SHP77 (cell line): ENCODE measurements around the gene ARHGAP27.

Experiments
- DNase-seq, 2 experiments: peaks; one replicate each; lab custom pipeline; 2025; lab: John Stamatoyannopoulos, UW

The ARHGAP27 gene

GRCh38 chr17:45384789-45385262 is 47.8 kb downstream of the ARHGAP27 start:
- no peak for DNase-seq

DNA sequence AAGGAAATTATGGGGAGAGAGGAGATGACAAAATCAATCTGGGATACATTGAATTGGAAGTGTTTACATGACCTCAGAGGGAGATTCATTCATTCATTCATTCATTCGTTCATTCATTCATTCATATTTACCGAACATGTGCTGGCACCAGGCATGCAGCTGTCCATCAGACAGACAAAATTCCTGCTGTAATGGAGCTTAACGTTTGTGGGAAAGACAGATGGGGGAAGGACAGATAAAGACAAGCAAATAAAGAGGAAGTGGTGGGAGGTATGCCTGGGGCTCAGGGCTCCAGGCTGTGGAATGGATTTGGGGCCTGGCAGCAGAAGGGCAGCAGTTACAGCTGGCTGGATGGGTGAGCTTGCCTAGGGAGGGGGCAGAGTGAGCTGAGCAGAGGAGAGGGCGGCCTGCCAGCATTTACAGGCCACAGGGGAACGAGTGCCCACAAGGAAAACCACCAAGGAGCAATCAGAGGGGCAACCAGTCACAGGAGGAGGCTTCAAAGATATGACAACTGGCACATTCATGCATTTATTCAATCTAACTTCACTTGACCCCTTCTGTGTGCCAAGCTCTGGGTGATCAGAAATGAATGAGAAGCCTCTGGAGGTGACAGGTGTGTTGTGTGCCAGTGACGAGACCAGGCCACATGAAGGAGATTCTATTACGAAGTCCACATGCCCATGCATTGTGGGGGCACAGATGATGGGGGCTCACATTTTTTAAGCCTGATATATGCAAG is 48.5 kb downstream of the ARHGAP27 start:
- no peak for DNase-seq

DNA sequence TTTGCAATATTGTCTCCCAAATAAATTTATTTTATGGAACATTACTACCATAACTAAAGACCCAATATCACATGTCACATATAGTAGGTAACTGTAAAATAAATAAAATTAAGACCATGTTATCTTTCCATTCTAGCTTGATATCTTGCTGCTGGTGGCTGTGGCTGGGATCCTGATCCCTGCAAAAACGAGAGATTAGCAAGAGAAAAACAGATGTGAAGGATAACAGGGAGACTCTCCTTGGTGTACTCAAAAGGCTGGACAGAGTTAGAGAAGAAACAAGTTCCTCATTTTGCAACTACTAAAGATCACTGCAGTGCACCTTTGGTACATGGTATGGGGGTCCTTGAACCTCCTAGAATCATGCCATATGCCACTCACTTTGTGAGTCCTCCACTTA is 49.7 kb downstream of the ARHGAP27 start:
- no peak for DNase-seq

GRCh38 chr17:45382226-45382625 is 50.4 kb downstream of the ARHGAP27 start:
- no peak for DNase-seq

DNA sequence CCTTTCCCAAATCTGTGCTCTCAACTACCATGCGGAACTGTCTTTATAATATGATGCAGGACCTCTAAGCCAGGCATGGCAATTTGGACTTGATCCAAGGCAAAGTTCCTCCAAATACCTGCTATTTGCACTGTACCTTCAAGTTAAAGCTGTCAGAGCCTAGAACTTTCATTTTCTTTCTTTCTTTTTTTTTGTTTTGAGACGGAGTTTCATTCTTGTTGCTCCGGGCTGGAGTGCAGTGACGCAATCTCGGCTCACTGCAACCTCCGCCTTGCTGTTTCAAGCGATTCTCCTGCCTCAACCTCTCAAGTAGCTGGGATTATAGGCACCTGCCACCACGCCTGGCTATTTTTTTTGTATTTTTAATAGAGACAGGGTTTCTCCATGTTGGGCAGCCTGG is 51.7 kb downstream of the ARHGAP27 start:
- no peak for DNase-seq

- DNase-seq: no peak
Measured at GRCh38 chr17:45380046-45380765, 52.5 kb downstream of the ARHGAP27 start.

- DNase-seq: no peak
Measured at GRCh38 chr17:45377401-45377800, 55.3 kb downstream of the ARHGAP27 start.

DNA sequence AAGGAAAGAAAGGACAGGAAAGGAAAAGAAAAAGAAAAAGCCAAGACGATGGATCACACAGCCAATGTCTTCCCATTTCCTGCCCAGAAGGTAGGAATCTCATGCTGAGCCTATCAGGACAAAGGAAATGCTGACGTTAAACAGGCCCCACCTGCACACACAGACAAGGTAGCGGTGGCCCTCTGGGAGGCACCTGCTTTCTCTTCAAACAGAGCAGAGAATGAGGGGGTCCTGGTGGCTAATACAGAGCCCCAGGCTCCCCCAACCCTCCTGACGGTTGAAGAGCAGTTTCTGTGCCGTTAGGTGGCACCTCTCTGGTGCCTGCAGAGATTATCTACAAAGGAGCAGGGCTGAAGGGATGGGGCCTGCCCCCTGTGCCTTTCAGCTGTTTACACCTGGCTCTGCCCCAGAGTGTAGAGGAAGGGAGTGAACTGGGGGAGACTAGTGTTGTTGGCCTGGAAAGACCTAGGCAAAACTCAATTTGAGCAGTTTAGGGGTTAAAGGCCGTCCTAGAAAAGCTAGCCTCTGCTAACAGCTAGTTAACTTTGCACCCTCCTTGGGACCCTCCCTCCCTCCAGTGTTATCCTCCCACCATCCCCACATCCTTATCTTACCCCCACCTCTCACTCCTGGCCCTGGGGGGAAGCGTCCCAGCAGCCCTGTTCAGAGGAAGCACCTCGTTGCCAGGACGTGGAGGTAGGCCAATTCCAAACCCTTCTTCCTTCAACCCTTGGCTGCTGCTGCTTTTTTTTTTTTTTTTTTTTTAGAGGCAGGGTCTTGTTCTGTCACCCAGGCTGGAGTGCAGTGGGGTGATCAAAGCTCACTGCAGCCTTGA is 56.3 kb downstream of the ARHGAP27 start:
- no peak for DNase-seq

GRCh38 chr17:45374501-45374900 is 58.2 kb downstream of the ARHGAP27 start:
- no peak for DNase-seq

DNA sequence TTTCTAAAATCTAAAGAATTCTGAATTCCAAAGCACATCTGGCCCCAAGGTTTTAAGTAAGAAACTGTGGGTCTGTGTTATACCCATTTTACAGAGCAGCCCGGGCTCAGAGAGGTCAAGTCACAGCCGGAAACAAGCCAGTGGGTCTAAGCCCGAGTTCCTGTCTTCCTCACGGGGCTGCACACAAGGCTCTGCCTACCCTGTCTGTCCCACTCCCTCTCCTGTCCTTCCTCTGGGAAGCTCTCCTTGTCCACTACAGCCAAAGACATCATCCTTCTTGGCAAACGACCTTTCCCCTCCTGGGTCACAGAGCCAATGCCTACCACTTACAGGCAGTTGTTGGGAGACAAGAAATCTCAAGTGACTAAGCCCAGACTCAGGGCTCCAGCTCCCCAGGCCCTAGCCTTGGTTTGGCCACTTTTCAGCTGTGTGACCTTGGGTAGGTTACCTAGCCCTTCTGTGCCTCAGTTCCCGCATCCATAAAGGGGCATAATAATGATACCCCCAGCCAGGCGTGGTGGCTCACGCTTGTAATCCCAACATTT is 60.3 kb downstream of the ARHGAP27 start:
- DNase-seq: no peak

GRCh38 chr17:45371414-45372324 is 61.0 kb downstream of the ARHGAP27 start:
- DNase-seq: no peak

DNA sequence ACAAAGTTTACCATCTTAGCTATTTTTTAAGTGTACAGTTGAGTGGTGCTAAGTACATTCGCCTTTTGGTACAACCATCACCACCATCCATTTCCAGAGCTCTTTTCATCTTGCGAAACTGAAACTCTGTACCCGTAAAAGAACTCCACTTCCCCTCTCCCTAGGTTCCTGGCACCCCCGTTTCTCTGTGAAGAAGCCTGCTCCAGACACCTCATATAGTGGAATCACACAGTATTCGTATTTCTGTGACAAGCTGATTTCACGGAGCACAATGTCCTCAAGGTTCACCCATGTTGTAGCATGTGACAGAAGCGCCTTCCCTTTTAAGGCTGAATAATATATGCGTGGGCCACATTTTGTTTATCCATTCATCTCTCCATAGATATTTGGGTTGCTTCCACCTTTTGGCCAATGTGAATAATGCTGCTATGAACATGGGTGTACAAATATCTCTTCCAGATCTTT is 61.7 kb downstream of the ARHGAP27 start:
- DNase-seq: no peak

DNA sequence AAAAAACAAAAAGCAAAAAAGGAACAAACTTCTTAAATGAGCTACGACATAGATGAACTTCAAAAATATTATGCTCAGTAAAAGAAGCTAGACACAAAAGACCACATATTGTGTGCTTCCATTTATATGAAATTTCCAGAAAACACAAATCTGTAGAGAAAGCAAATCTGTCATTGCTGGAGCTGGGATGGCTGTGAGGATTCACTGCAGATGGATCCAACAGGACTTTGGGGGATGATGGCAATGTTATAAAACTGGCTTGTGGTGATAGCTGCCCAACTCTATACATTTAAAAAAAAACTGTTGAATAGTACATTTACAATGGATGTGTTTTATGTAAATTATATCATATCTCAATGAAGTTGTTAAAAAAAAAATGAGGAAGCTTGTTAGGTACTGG is 63.2 kb downstream of the ARHGAP27 start:
- no peak for DNase-seq

GRCh38 chr17:45368651-45369050 is 64.0 kb downstream of the ARHGAP27 start:
- DNase-seq: no peak

DNA sequence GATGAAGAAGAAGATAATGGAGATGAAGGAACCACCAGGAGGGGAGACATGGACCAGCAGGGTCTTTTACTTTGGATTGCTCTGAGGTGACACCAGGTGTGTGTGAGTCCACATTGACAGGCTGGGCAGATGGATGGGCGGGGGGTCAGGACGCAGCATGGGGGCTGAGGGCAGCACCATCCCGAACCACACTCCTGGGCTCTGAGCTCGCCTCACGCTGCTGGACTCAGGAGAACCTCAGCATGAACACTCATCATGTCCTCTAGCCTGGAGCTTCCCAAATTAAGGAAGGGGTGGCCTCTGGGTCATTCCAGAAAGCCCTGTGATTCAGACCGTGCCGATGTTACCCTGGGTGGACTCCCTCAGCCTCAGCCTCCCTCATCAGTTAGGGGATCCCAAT is 65.5 kb downstream of the ARHGAP27 start:
- no peak for DNase-seq

GRCh38 chr17:45366691-45367090 is 66.0 kb downstream of the ARHGAP27 start:
- DNase-seq: no peak

DNA sequence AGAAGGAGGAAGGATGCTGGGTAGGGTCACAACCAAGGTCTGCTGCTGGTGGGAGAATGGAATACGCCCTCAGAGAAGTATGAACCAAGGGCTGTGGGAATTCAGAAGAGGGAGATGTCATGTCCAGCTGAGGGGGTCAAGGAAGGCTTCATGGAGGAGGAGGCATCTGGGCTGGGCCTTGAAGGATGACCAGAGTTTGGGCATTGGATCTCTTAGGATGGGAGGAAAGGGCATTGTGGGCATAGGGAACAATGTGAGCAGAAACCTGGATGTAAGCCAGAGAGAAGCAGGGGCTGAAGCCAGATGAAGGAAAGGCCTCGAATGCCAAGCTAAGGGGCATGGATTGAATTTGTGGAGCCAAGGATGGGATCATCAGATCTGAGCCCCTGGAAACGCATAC is 66.6 kb downstream of the ARHGAP27 start:
- DNase-seq: no peak

GRCh38 chr17:45364531-45365390 is 67.9 kb downstream of the ARHGAP27 start:
- no peak for DNase-seq

DNA sequence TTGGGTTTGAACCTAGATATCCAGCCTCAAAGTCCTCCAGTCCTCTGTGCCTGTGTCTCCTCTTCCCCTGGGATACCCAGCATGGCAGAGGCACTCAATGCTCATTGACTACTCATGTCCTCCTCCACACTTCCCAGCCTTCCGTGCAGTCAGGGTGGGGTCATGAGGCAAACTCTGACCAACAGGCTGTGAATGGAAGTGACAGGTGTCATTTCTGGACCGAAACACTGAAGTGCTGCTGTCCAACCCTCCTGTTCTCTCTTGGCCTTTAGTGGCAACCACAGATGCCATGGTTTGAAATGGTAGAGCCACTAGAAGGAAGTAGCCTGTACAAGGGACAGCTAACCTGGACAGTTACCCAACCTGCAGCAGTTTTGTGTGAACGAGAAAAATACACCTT is 69.2 kb downstream of the ARHGAP27 start:
- no peak for DNase-seq

DNA sequence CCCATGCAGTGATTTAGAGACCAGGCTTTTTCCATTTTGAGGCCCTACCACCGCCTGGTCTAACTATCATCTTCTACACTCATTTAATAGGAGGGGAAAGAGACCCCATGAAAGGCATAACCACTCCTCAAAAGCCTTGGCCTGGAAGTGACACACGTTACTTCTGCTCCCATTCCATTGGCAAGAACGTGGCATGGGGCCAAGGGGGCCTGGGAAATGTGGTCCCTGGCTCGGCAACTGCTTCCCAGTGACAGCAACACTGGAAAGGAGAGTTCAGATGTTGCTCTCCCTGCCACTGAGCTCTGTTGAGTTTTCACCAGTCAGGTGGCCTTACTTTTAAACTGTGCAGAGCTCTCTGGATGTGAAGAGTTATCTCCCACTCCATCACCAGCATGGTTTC is 70.7 kb downstream of the ARHGAP27 start:
- no peak for DNase-seq
